Transverse colon (tissue), 4 donors: Measurements from ENCODE around the gene NOL3. TPM values are rescaled to one million over a fixed set of nuclear protein-coding genes. Genes with fewer than 3 reads are reported as not detected.

Experiments used
- DNase-seq: peaks from one replicate; pipeline ENCODE4 v3.0.0-alpha.2; 2019
- H3K27ac ChIP-seq, 4 donors: fragments of 200-600 bp; sonication (generic); 2 replicates each; pipeline ENCODE4 v1.5.1; 2016 to 2018; ENCODE audit warnings: inconsistent platforms in 4 of 4
- H3K27me3 ChIP-seq: fragments of 200-600 bp; sonication (generic); 2 replicates; pipeline ENCODE4 v1.5.1; 2017; ENCODE audit warnings: inconsistent platforms
- H3K36me3 ChIP-seq, 4 donors: fragments of 200-600 bp; sonication (generic); 2 replicates each; pipeline ENCODE4 v1.5.1; 2017 to 2019; ENCODE audit warnings: inconsistent platforms in 4 of 4
- H3K4me1 ChIP-seq, 4 donors: fragments of 200-600 bp; sonication (generic); 2 replicates each; pipeline ENCODE4 v1.5.1; 2017 to 2020; ENCODE audit warnings: inconsistent platforms in 4 of 4
- H3K4me3 ChIP-seq, 4 donors: fragments of 200-600 bp; sonication (generic); 1 replicate in 1 of 4; 2 replicates in 3 of 4; pipeline versions ENCODE4 v1.5.1 to v1.6.1; 2017 to 2019; ENCODE audit warnings: inconsistent platforms in 4 of 4
- H3K9me3 ChIP-seq, 2 donors: fragments of 200-600 bp; sonication (generic); 2 replicates each; pipeline ENCODE4 v1.5.1; 2017 to 2019; ENCODE audit warnings: inconsistent platforms in 2 of 2
- CTCF ChIP-seq, 5 experiments: fragments of 200-600 bp in 3 of 5; fragments of 450-650 bp in 2 of 5; sonication (generic) in 3 of 5; IDR thresholded peaks; 1 replicate in 2 of 5; 2 replicates in 3 of 5; pipeline ENCODE4 v1.5.1; 2016 to 2017; ENCODE audit warnings: antibody characterized with exemption in 5 of 5, inconsistent platforms in 3 of 5, mild to moderate bottlenecking in 2 of 5, moderate library complexity in 1 of 5
- EP300 ChIP-seq: sonication (generic); formaldehyde crosslinking; IDR thresholded peaks from one replicate; pipeline ENCODE4 v1.6.1; 2017; ENCODE audit warnings: antibody characterized with exemption, low read depth
- POLR2A ChIP-seq: fragments of 450-650 bp; IDR thresholded peaks from one replicate; pipeline ENCODE4 v1.6.1; 2016; ENCODE audit warnings: antibody characterized with exemption, mild to moderate bottlenecking, moderate library complexity
- POLR2AphosphoS5 ChIP-seq, 3 donors: sonication (generic); formaldehyde crosslinking; IDR thresholded peaks; one replicate each; pipeline ENCODE4 v1.6.1; 2016; ENCODE audit warnings: antibody characterized with exemption in 3 of 3
- WGBS, 2 donors: methylation state at CpG; one replicate each; pipeline ENCODE4 v1.1.5; 2018; ENCODE audit warnings: low coverage in 1 of 2; 5-methylcytosine and 5-hydroxymethylcytosine counted together
- in situ Hi-C, 4 donors: fragments of 200-750 bp; cut with MboI; loops; one replicate each; pipeline versions ENCODE4 v1.15.0 to v1.15.1; 2017; ENCODE audit warnings: low sequenced_read_pairs in 3 of 4, low pct_ligation_motif_present in 1 of 4, low pct_unique_long_range_greater_than_20kb in 1 of 4
- intact Hi-C: fragments of 100-400 bp; cut with DNase I; formaldehyde crosslinking; loops from one replicate; pipeline ENCODE4 v1.15.1; 2023; ENCODE audit warnings: low total_unique reads
- total RNA-seq, 4 donors: library from RNA; depleted of rRNA; stranded (reverse); fragments of >200 nt; gene quantifications; one replicate each; pipeline ENCODE4 v1.1.0, GENCODE V29; 2016

The NOL3 gene
- total RNA-seq, 4 donors from 2014 or later: 39.5 to 65.9 (median 41.2) TPM

DNA sequence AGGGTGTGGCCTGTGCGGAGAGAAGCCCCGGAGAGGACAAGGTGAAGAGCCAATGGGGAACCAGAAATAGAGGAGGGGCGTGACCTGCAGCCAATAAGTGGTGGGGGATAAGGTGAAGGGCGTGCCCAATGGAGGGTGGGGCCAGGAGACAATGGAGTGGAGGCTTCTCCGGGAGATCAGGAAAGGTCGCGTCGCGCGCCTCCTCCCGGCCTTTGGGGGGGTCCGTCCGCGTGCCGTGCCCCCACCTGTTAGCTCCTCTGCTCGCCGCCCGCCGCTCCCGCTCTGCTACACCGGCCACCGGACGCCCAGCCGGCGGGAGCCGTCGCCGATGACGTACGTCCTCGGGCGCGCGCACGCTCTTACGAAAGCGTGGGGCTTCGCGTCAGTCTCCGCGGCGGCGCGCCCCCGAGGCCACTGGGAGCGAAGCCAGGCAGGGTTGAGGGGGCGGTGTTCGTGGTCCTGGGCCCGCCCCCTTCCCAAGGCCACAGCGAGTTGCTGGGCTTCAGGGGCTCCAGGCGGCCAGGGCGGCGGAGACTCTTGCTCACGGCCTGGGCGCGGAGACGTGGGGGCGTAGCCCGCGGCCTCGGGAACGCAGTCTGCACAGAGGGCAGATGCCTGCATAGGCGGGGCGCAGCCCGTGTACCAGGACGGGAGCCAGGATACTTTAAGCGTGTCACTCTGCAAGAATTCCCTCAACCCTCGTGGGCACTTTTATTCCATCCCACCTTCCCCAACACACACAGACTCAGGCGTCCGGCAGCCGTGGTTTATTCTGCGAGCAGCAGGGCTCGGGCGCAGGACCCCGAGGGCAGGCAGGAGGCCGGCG lies 13.5 kb downstream of the NOL3 start, which contains the start of gene MATCAP1:
MATCAP1 (minus strand) TSS at position 337 of the 826 bp plus-strand sequence. CDS start 3,353 bp downstream, outside the sequence.
- peak within 1 kb of the TSS; percentile 52 to 77 (median 70) for H3K4me3 ChIP-seq
- intact Hi-C loops: loop anchor here (2.0 kb wide), 1 partner anchor 25 kb away; the partner anchor contains the start of genes FBXL8 and TRADD
- peak; percentile 95 for DNase-seq
- TF ChIP-seq POLR2AphosphoS5 (IDR thresholded peaks at IDR 0.05): peak; percentile 57 to 81 (median 58)
- peak in 1 of 5 experiments; percentile 5 for TF ChIP-seq CTCF (IDR thresholded peaks at IDR 0.05)
- TF ChIP-seq POLR2A: peak; percentile 77
- TF ChIP-seq EP300: peak; percentile 53
- H3K27me3 ChIP-seq: no peaks in the 10 kb centered on the region
- peak within 1 kb of the TSS; percentile 93 to 96 (median 94) for H3K27ac ChIP-seq
- peaks cover 13 to 36% (median 25%) of the 10 kb centered on the region in 4 donors for H3K4me1 ChIP-seq
- H3K9me3 ChIP-seq: no peaks in the 10 kb centered on the region
- WGBS, 2 donors: 0% methylated on average over 58 of the region's 77 CpGs; no CpG with 5 or more reads in 1 of the 2 donors
- no peaks in the 10 kb centered on the region for H3K36me3 ChIP-seq
- in situ Hi-C loops: no loop called here

GRCh38 chr16:67184453-67184994 lies 14.2 kb downstream of the NOL3 start:
- H3K4me3 ChIP-seq: peak overlapping the region; percentile 52 to 77 (median 70)
- no peaks in the 10 kb centered on the region for H3K36me3 ChIP-seq
- 9 to 20% methylated on average over 1 to 31 of the region's 59 CpGs for WGBS, 2 donors
- peak overlapping the region; percentile 93 to 96 (median 94) for H3K27ac ChIP-seq
- in situ Hi-C loops (no loop called here), intact Hi-C loops (loop anchor here (2.0 kb wide), 1 partner anchor 26 kb away; the partner anchor contains the start of genes FBXL8 and TRADD)
- TF ChIP-seq POLR2A: no peak
- no peak for TF ChIP-seq CTCF (IDR thresholded peaks at IDR 0.05)
- TF ChIP-seq EP300: no peak
- no peak for TF ChIP-seq POLR2AphosphoS5 (IDR thresholded peaks at IDR 0.05)
- DNase-seq: no peak
- H3K9me3 ChIP-seq: no peaks in the 10 kb centered on the region
- peaks cover 12 to 32% (median 23%) of the 10 kb centered on the region in 4 donors for H3K4me1 ChIP-seq
- no peaks in the 10 kb centered on the region for H3K27me3 ChIP-seq

- in situ Hi-C loops: no loop called here
- Histone ChIP-seq H3K4me3 (peak overlapping the region in 3 of 4 donors; percentile 52 to 77 (median 64)), H3K36me3 (no peaks in the 10 kb centered on the region), H3K9me3 (no peaks in the 10 kb centered on the region), H3K27me3 (no peaks in the 10 kb centered on the region), H3K27ac (peak overlapping the region; percentile 93 to 96 (median 94)), H3K4me1 (peaks cover 12 to 32% (median 23%) of the 10 kb centered on the region in 4 donors)
- TF ChIP-seq EP300 (no peak), POLR2A (no peak), POLR2AphosphoS5 (IDR thresholded peaks at IDR 0.05) (peak in 2 of 3 donors; percentile 60 to 66), CTCF (IDR thresholded peaks at IDR 0.05) (peak; percentile 76 to 89 (median 81))
- intact Hi-C loops: loop anchor here (2.0 kb wide), 1 partner anchor 26 kb away; the partner anchor contains the start of genes FBXL8 and TRADD
- 32% methylated on average over 29 of the region's 43 CpGs; no CpG with 5 or more reads in 1 of the 2 donors for WGBS, 2 donors
- peak; percentile 94 for DNase-seq
Observed at GRCh38 chr16:67184995-67185650, 14.8 kb downstream of the NOL3 start.
